Prostate gland (tissue), 2 donors: ENCODE data around the gene EEF2KMT.

ENCODE experiments used
- CTCF ChIP-seq, 4 experiments: fragments of 200-600 bp in 2 of 4; fragments of 450-650 bp in 2 of 4; sonication (generic) in 2 of 4; IDR thresholded peaks; 1 replicate in 3 of 4; 2 replicates in 1 of 4; pipeline ENCODE4 v1.5.1; 2016 to 2019; ENCODE audit warnings: antibody characterized with exemption in 4 of 4, mild to moderate bottlenecking in 2 of 4, moderate library complexity in 2 of 4
- POLR2AphosphoS5 ChIP-seq: sonication (generic); formaldehyde crosslinking; IDR thresholded peaks from one replicate; pipeline ENCODE4 v1.6.1; 2017; ENCODE audit warnings: antibody characterized with exemption

- no peak for TF ChIP-seq CTCF (IDR thresholded peaks at IDR 0.05)
- no peak for TF ChIP-seq POLR2AphosphoS5
These were observed 20.3 kb downstream of the EEF2KMT start for GRCh38 chr16:5077304-5077703.
